MM.1S (cell line): ENCODE results near the gene SFMBT2.

Experiments
- CTCF ChIP-seq: fragments of 300-600 bp; sonication (generic); IDR thresholded peaks from 2 replicates; pipeline ENCODE4 v1.5.1; 2016; ENCODE audit warnings: antibody characterized with exemption, low read length, mixed read lengths
- EZH2 ChIP-seq: fragments of 300-600 bp; sonication (generic); optimal IDR thresholded peaks from 2 replicates; pipeline ENCODE3; 2017; ENCODE audit warnings: low read depth, mild to moderate bottlenecking, antibody characterized with exemption, low read length, mixed read lengths

DNA sequence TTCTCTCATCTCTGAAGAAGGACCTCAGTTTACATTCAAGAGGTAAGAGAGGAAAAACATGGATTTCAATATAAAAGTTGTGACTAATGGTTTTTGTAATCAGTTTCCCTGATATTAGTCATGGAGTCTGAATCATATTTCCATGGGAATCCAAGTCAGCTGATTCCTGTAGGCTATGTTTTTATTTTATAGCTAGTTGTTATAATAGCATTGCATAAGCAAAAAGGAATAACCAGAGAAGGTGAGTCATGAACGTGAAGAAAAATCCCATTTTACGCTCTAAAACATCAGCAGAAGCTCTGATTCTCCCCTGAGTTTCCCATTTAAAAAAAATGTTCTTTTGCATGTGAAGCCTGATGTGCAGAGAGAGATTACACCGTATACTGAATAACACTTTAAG, 299.3 kb downstream of the SFMBT2 start:
- no peak for TF ChIP-seq CTCF
- TF ChIP-seq EZH2: no peak
